ENCODE measurements around the gene CCDC40.

- TF ChIP-seq CTCF (conservative IDR thresholded peaks at IDR 0.05; ENCODE audit: low read depth, low read length) = no peak
- TF ChIP-seq EZH2 (IDR thresholded peaks at IDR 0.05; ENCODE audit: low read length, unreplicated experiment) = no peak
Measured at GRCh38 chr17:80102664-80103448, 66.4 kb downstream of the CCDC40 start.
